SU-DHL-6 (cell line): ENCODE measurements around the gene CRY2.
"Not testable (repeated sequence)": the region's sequence is repeated elsewhere in the genome, so short reads cannot be mapped to it uniquely, and the experiment has no call there.

Source experiments
- EZH2phosphoT487 ChIP-seq: fragments of 200-600 bp; sonication (generic), shearing (Covaris generic); conservative IDR thresholded peaks from 2 replicates; pipeline ENCODE4 v1.6.1; 2018; ENCODE audit warnings: mild to moderate bottlenecking, antibody characterized with exemption, low read length, moderate library complexity, mixed read lengths
- TF ChIP-seq, protein P1 (sequence below): fragments of 200-600 bp; sonication (generic); IDR thresholded peaks from one replicate; pipeline ENCODE4 v1.5.1; 2017; ENCODE audit warnings: antibody characterized with exemption, mild to moderate bottlenecking, low read length, moderate library complexity; ENCODE audit not compliant: insufficient read depth, poor library complexity, severe bottlenecking

DNA sequence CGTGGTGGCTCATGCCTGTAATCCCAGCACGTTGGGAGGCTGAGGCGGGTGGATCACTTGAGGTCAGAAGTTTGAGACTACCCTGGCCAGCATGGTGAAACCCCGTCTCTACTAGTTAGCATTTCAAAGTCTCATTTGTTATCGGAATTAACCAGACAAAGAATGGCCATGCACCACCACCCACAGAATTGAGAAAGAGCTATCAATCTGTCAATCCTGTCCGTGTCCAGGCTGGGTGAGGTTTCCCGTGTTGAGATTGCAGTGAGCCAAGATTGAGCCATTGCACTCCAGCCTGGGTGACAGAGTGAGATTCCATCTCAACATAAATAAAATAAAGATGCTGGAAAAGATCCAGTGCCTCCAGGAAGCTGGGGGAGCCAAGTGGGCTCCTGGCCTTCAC, 20.8 kb upstream of the CRY2 start:
- TF ChIP-seq, protein P1, sequence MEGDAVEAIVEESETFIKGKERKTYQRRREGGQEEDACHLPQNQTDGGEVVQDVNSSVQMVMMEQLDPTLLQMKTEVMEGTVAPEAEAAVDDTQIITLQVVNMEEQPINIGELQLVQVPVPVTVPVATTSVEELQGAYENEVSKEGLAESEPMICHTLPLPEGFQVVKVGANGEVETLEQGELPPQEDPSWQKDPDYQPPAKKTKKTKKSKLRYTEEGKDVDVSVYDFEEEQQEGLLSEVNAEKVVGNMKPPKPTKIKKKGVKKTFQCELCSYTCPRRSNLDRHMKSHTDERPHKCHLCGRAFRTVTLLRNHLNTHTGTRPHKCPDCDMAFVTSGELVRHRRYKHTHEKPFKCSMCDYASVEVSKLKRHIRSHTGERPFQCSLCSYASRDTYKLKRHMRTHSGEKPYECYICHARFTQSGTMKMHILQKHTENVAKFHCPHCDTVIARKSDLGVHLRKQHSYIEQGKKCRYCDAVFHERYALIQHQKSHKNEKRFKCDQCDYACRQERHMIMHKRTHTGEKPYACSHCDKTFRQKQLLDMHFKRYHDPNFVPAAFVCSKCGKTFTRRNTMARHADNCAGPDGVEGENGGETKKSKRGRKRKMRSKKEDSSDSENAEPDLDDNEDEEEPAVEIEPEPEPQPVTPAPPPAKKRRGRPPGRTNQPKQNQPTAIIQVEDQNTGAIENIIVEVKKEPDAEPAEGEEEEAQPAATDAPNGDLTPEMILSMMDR, result not testable (repeated sequence)
- TF ChIP-seq EZH2phosphoT487, result not testable (repeated sequence)
